ENCODE data around the gene TTC33. TPM values are rescaled to one million over a fixed set of nuclear protein-coding genes. Genes with fewer than 3 reads are reported as not detected.

Gene TTC33
- total RNA-seq, 1 donor from 2014 or later = 14.3 TPM

DNA sequence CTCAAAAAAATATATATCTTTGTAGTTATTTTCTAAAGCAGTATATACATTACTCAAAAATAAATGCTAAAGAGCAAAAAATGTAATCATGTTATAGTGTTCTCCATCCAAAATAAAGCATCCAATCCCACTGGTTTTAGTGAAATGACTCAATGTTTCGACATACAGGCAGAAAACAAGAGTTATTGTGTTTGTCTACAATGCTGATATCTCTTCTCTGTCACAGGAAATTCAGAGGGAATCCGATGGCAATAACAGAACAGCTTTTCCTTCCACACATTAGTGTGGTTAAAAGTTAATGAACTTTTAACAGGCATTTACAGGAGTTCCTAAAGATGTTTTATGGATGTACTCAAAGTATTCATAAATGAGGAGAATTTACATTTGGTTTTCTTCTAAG is 12.0 kb downstream of the TTC33 start:
- H3K4me3 ChIP-seq = no peak overlapping the region
- no peaks in the 10 kb centered on the region for H3K27me3 ChIP-seq (ENCODE audit: low read depth)
- intact Hi-C loops (cut with micrococcal nuclease) = no loop called here

DNA sequence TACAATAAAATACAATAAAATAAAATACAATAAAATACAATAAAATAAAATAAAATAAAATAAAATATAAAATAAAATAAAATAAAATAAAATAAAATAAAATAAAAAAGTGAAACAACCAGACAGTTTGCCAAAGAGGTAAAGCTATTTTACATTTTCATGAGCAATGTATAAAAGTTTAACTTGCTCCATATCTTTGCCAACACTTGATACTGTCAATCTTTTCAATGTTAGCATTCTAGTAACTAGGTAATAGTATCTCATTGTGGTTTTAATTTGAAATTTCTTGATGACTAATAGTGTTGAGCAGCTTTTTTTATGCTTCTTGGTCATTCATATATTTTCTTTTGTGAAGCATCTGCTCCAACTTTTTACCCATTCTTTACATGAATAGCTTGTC is 17.3 kb downstream of the TTC33 start:
- Histone ChIP-seq H3K36me3 (peaks cover 38% of the 10 kb centered on the region), H3K27me3 (ENCODE audit: low read depth) (no peaks in the 10 kb centered on the region), H3K4me1 (peaks cover 27% of the 10 kb centered on the region), H3K9me3 (replicated peaks) (peaks cover 28% of the 10 kb centered on the region), H3K4me3 (no peak overlapping the region), H3K27ac (replicated peaks) (no peak overlapping the region)
- intact Hi-C loops (cut with micrococcal nuclease) = loop anchor here (10.0 kb wide), 1 partner anchor 784 kb away; no protein-coding TSS in a partner anchor
- no peak for DNase-seq
- TF ChIP-seq, protein P1, sequence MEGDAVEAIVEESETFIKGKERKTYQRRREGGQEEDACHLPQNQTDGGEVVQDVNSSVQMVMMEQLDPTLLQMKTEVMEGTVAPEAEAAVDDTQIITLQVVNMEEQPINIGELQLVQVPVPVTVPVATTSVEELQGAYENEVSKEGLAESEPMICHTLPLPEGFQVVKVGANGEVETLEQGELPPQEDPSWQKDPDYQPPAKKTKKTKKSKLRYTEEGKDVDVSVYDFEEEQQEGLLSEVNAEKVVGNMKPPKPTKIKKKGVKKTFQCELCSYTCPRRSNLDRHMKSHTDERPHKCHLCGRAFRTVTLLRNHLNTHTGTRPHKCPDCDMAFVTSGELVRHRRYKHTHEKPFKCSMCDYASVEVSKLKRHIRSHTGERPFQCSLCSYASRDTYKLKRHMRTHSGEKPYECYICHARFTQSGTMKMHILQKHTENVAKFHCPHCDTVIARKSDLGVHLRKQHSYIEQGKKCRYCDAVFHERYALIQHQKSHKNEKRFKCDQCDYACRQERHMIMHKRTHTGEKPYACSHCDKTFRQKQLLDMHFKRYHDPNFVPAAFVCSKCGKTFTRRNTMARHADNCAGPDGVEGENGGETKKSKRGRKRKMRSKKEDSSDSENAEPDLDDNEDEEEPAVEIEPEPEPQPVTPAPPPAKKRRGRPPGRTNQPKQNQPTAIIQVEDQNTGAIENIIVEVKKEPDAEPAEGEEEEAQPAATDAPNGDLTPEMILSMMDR (IDR thresholded peaks at IDR 0.05; ENCODE audit: borderline replicate concordance) = no peak

More for the DNA sequence above, 12.0 kb downstream of the TTC33 start:
- no peak for DNase-seq
- Histone ChIP-seq H3K36me3 (peaks cover 35% of the 10 kb centered on the region), H3K9me3 (replicated peaks) (peaks cover 24% of the 10 kb centered on the region), H3K27ac (replicated peaks) (no peak overlapping the region), H3K4me1 (peaks cover 14% of the 10 kb centered on the region)
- TF ChIP-seq, protein P1 (IDR thresholded peaks at IDR 0.05; ENCODE audit: borderline replicate concordance) = no peak

DNA sequence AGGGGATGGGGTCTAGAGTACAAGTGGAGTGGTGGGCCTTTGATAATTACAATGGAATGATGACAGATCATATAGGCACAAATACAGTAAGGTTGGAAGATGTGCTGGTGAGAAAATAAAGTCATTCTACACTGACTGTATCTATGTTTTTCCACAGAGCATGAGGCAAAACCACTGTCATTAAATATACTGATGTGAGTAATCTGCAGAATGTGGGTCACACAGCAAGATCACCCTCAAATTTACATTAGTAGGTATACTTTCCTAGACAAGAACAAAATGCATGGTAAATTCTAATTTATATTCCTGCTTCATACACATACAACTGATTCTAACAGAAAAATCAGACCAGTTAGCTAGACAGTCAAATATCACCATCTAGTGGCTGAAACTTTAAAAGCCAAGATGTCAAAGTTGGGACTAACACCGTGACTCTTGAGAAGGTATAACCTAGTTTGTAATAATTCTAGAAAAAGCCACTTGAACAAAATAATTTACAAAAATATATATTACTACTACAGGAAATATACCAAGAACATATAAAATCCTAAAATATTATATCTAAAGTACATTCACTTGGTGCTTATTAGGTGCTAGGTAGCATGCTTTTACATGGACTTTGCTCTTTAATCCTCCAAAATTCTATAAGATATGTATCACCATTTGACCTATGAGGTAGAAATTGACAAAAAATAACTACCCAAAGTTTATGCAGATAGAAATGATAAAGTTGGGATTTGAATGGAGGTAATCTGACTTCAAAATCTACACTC is 19.5 kb downstream of the TTC33 start:
- Histone ChIP-seq H3K36me3 (peaks cover 27% of the 10 kb centered on the region), H3K27ac (replicated peaks) (no peak overlapping the region), H3K4me1 (peaks cover 30% of the 10 kb centered on the region), H3K9me3 (replicated peaks) (peaks cover 28% of the 10 kb centered on the region), H3K27me3 (ENCODE audit: low read depth) (no peaks in the 10 kb centered on the region), H3K4me3 (no peak overlapping the region)
- intact Hi-C loops (cut with micrococcal nuclease) = loop anchor here (10.0 kb wide), 1 partner anchor 781 kb away; no protein-coding TSS in a partner anchor
- TF ChIP-seq, protein P1 (IDR thresholded peaks at IDR 0.05; ENCODE audit: borderline replicate concordance) = peak; percentile 89
- no peak for DNase-seq

DNA sequence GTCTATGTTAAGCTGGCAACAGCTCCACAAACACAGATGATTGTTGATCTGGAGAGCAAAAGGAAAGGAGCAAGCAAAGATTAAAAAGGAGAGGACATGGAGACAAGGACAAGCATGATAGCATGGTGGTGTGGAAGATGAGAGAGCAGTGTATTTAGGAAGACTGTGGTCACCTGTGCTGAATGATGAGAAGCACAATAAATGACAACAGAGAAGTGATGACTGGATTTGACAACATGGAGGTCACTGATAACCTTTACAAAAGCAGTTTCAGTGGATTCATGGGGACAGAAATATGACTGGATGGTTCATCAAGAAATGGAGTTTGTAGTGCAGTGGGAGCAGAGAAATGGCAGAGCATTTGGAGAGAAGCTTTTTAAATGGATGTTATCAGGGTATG is 20.2 kb downstream of the TTC33 start:
- peaks cover 30% of the 10 kb centered on the region for H3K4me1 ChIP-seq
- H3K9me3 ChIP-seq (replicated peaks) = peaks cover 22% of the 10 kb centered on the region
- no peak overlapping the region for H3K27ac ChIP-seq (replicated peaks)
- no peaks in the 10 kb centered on the region for H3K27me3 ChIP-seq (ENCODE audit: low read depth)
- DNase-seq = no peak
- TF ChIP-seq, protein P1 (IDR thresholded peaks at IDR 0.05; ENCODE audit: borderline replicate concordance) = no peak
- no peak overlapping the region for H3K4me3 ChIP-seq
- intact Hi-C loops (cut with micrococcal nuclease) = loop anchor here (10.0 kb wide), 1 partner anchor 781 kb away; no protein-coding TSS in a partner anchor
- H3K36me3 ChIP-seq = peaks cover 20% of the 10 kb centered on the region

DNA sequence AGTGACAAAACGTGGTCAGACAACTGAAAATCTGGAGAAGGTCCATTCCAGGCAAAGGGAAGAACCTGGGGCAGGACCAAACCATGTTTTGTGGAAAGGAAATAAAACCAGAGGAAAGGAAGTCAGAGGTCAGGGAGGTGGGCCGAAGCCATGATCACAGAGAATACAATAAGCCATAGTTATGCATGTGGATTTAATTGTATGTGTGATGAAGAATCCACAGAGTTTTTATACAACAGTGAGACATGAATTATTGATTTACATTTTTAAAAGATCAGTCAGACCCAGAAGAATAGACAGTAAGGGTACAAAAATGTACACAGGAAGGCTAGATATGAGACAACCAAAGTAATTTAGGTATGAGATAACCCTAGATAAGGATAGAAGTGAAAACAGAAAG is 20.8 kb downstream of the TTC33 start:
- Histone ChIP-seq H3K4me3 (no peak overlapping the region), H3K9me3 (replicated peaks) (peaks cover 16% of the 10 kb centered on the region), H3K4me1 (peaks cover 30% of the 10 kb centered on the region), H3K27me3 (ENCODE audit: low read depth) (no peaks in the 10 kb centered on the region), H3K27ac (replicated peaks) (peak overlapping the region; percentile 26), H3K36me3 (peaks cover 14% of the 10 kb centered on the region)
- TF ChIP-seq, protein P1 (IDR thresholded peaks at IDR 0.05; ENCODE audit: borderline replicate concordance) = no peak
- intact Hi-C loops (cut with micrococcal nuclease) = loop anchor here (10.0 kb wide), 1 partner anchor 780 kb away; no protein-coding TSS in a partner anchor
- DNase-seq = no peak
